ENCODE data around the gene HYKK.
A peak's percentile ranks its signal among the peaks of the same experiment; 100 is the strongest.
"Not testable (repeated sequence)": the region's sequence is repeated elsewhere in the genome, so short reads cannot be mapped to it uniquely, and the experiment has no call there.

The HYKK gene

DNA sequence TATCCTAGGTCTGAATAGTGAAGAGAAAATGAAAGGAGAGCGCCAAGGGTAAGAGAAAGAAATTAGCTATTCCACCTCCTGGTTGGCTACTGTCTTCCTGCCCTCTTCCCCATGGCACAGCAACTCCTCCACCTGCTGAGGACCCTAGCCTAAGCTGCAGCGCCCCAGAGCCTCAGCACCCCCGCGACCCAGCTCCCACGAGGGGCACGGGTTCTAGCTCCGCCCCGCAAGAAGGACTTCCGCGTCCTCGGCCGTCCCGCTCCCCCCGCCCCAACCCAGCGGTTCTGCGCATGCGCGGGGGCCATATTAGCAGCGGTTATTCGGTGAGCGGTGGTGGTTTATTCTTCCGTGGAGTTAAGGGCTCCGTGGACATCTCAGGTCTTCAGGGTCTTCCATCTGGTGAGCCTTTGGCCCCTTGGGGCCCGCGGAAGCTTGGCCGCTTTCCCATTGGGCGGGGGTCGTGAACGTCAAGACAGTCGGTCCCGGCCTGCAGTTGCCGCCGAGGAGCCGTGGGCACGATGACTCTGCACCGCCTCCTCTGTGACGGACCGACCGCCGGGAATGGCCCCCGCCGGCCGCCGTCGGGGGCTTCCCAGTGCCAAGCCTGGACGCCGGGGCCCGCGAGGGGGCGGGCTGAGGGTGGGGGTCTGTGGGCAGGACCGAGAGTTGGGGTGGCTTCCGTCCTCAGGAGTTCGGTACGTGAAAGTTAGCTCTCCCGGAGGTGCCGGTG is 32.9 kb downstream of the HYKK start, which contains the start of gene PSMA4:
Gene PSMA4 (plus strand): TSS at position 304 of the 730 bp plus-strand sequence. CDS start 1,484 bp downstream, outside the sequence.
- peak in 57 of 58 donors; percentile 66 to 98 (median 90) for DNase-seq

- DNase-seq, result no peak
Measured at GRCh38 chr15:78540871-78541743, 33.7 kb downstream of the HYKK start.

GRCh38 chr15:78541744-78542034 is 34.3 kb downstream of the HYKK start:
- DNase-seq, result no peak

DNA sequence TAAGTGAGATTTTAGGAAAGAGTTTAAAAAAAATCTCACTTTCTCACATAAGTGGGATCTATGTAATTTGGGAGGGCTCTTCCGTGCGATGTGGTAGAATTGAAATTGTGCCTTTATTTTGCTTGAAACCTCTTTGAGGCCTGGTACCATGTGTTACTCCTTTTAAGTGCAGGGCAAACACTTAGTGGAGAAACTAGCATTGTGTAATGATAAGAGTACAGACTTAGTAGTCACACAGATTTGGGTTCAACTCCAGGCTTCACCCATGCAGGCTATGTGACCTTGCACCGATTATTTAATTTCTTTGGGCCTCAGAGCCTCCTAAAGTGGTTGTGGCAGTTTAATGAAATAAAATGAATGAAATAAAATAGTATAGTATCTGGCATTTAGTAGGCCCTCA is 35.3 kb downstream of the HYKK start:
- no peak for DNase-seq

DNA sequence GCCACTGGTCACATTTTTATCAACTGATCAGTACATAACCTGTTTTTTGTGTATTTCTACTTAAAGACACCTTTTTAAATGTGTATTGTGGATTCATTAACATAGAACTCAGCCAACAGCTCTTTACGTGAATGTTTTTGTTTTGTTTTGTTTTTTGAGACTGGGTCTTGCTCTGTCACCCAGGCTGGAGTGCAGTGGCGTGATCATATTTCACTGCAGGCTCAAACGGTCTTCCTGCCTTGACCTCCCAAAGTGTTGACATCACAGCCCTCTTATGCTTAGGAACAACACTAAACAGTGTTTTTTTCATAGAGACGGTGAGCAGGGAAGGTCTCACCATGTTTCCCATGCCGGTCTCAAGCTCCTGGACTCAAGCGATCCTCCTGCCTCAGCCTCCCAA is 42.8 kb downstream of the HYKK start:
- DNase-seq, result no peak

GRCh38 chr15:78550815-78551214 is 43.4 kb downstream of the HYKK start:
- no peak for DNase-seq

DNA sequence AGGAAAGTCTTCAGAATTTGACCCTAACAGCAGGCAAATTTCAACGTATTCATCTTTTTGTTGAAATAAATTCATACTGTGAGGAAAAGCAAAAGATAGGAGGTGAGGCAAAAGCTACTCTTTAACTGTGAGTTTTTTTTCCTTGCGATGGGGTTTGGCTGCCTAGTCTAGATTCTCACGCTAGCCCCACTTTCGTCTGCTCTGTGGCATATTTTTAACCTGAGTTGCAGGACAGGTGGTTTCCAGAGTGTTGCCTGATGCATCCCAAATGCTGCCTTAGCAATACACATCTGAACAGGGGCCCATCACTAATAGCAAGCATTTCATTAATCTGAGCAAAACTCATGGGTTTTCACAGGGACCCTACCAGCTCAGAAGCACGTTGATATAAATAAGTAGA is 44.5 kb downstream of the HYKK start:
- DNase-seq, result no peak

DNA sequence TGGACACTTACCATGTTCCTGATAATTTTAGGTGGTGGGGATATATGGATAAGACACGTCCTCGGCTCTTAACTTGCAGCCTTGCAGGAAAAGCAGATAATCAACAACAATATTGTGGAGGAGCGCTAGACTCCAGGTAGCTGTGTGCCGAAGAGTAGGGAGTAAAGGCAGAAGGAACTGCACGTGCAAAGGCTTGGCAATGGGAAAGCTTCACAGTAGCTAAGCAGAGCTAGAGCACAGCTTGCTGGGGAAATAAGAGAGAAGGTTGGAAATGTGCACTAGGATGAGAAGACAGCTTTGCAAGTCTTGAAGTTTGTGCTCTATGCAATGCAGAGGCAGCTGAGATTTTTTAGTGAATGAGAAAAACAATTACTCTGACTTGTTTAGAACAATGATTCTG is 45.2 kb downstream of the HYKK start:
- no peak for DNase-seq

DNA sequence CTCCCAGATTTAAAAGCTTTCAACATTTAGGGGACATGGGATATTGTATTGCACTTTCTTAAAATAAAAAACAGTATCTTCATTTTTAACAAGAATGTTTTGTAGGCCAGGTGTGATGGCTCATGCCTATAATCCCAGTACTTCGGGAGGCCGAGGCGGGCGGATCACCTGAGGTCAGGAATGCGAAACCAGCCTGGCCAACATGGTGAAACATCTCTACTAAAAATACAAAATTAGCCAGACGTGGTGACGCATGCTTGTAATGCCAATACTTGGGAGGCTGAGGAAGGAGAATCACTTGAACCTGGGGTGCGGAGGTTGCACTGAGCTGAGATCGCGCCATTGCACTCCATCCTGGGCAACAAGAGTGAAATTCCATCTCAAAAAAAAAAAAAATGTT is 52.8 kb downstream of the HYKK start:
- not testable (repeated sequence) for DNase-seq

GRCh38 chr15:78561490-78561889 is 54.1 kb downstream of the HYKK start:
- no peak for DNase-seq

DNA sequence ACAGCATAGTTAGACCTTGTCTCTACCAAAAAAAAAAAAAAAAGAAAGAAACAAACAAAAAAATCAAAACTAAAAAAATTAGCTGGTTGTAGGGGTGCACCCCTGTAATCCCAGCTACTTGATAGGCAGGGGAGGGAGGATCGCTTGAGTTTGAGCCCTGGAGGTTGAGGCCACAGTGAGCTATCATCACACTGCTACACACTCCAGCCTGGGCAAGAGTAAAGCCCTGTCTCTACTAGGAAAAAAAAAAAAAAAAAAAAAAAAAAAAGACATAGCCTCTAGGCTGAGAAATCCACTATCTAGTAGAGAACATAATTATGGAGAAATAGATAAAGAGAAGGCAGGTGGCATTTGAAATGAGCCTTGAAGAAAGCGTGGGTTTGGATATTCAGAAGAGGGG is 55.7 kb downstream of the HYKK start:
- no peak for DNase-seq

DNA sequence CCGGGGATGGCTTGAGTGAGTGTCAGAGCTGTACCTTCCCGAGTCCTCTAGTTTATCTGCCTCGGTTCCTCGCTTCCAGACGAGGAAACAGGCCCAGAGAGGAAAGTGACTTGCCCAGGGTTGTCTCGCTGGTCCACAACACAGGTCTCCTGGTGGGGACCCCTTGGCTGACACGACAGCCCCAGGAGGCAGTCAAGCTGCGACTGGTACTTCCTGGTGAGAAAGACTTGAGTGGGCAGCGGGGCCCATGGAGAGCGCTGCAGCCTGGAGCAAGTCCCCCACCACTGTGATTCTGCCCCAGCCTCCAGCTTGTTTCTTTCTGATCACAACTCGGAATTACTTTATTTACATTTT is 57.3 kb downstream of the HYKK start:
- no peak for DNase-seq

DNA sequence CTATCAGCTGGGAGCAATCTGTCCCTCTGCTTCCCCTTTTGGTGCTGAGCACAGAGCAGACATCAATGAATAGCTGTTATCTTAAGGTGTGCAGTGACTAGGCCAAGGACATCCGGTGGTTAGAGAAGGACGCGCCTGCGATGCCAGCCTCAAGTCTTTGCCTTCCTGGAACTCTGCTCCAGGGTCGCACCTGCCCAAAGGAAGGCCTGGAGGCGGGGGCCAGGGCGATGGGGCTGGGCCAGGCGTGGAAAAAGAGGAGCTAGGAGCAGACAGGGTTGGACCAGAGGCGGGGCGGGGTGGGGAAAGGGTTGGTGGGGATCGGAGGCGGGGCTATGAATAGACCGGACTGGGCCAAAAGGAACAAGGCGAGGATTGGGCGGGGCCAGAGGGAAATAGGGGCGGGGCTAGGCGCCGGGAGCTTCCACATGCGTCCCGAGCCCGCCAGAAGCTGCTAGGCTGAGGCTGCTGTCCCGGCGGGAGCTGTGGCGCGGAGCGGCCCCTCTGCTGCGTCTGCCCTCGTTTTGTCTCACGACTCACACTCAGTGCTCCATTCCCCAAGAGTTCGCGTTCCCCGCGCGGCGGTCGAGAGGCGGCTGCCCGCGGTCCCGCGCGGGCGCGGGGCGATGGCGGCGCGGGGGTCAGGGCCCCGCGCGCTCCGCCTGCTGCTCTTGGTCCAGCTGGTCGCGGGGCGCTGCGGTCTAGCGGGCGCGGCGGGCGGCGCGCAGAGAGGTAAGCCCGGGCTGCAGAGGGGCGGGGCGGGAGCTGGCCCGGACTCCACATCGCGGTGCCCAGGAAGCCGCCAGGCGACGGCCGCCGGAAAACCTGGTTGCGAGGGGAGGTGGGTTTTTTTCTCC is 57.9 kb downstream of the HYKK start, which contains the start of gene CHRNA5:
Gene CHRNA5 (plus strand): TSS at position 424 of the 854 bp plus-strand sequence. CDS start 200 bp downstream, at position 624.
- DNase-seq, result peak in 21 of 58 donors; percentile 0 to 65 (median 11)

- no peak for DNase-seq
Measured at GRCh38 chr15:78565951-78566774, 58.8 kb downstream of the HYKK start.

- no peak for DNase-seq
Measured at GRCh38 chr15:78567531-78567930, 60.2 kb downstream of the HYKK start.

DNA sequence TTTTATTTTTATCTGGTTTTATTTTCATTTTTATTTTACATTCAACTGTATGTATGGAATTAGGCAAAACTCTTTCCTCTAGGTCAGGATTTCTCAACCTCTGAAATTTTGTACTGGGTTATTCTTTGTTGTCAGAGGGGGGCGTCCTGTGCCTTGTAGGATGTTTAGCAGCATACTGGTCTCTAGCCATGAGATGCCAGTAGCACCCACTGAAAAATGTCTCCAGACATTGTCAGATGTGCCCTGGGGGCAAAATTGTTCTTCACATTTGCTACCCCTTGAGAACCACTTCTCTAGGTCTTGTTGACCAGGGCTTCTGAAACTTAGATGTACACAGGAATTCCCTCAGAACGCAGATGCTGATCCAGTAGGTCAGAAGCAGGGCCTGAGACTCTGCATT is 63.3 kb downstream of the HYKK start:
- no peak for DNase-seq

DNA sequence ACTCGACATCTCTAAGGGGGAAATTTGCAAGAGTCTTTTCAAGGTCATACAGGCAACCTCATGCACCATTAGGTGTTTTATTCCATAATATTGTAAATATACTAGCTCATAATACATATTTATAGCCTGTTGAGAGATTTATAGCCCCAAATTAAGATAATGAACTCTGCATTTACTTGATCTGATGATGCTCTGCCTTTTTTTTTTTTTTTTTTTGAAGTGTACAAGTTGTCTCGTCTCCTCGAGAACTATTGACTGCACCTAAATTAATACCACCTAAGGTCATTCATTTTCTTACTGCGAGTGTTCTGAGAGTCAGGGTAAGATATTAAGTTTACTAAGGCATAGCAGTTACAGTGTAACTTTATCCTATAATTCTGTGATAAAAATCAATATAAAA is 64.0 kb downstream of the HYKK start:
- no peak for DNase-seq

- no peak for DNase-seq
Measured at GRCh38 chr15:78573416-78573815, 66.0 kb downstream of the HYKK start.

GRCh38 chr15:78574944-78575343 is 67.6 kb downstream of the HYKK start:
- DNase-seq, result no peak
